NCI-H128 (cell line): ENCODE data around the gene OTOP1.
"Not testable (repeated sequence)": the region's sequence is repeated elsewhere in the genome, so short reads cannot be mapped to it uniquely, and the experiment has no call there.

Source experiments
- DNase-seq: peaks from one replicate; lab custom pipeline; 2025; ENCODE audit not compliant: unreplicated experiment; lab: John Stamatoyannopoulos, UW

Gene OTOP1

GRCh38 chr4:4226606-4227438, at the start of gene OTOP1:
Gene OTOP1 (minus strand): TSS chr4:4226929. CDS start chr4:4226864, 65 bp downstream.
- DNase-seq: no peak

- no peak for DNase-seq
Measured at GRCh38 chr4:4274226-4274625, 47.5 kb upstream of the OTOP1 start.

- DNase-seq: no peak
Measured at GRCh38 chr4:4271912-4272311, 45.2 kb upstream of the OTOP1 start.

DNA sequence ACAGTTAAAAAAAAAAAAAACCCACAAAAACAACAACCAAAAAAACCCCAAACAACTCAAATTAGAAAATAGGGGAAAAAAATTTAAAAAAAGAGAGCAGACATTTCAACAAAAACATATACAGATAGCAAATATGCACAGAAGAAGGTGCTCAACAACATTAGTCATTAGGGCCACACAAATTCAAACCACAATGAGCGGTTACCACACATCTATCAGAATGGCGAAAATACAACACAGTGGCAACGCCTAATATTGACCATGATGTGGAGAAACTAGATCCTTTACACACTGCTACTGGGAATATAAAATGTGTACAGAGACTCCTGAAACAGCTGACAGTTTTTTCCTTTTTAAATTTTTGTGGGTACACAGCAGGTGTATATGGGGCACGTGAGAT, 43.8 kb upstream of the OTOP1 start:
- no peak for DNase-seq

- DNase-seq: no peak
Measured at GRCh38 chr4:4269856-4270255, 43.1 kb upstream of the OTOP1 start.

DNA sequence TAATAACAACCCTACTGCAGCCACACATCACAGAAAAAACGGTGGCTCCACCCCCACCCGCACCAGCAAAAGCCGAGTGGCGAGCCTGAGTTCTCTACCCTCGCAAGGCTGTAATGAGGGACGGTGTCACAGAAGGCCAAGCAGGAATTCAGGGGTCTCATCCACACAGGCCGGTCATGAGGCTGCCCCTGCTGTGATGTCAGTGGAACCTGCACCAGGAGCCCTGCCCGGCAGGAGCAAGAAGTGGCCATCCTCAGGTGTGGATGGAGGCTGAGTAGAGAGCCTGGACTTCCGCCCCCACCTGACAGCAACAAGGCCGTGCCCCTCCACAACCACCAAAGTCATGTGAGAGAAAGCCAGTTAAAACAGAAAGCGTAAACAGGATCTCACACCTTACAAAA, 42.6 kb upstream of the OTOP1 start:
- no peak for DNase-seq

GRCh38 chr4:4268776-4269175, 42.0 kb upstream of the OTOP1 start:
- no peak for DNase-seq

GRCh38 chr4:4267981-4268380, 41.3 kb upstream of the OTOP1 start:
- no peak for DNase-seq

DNA sequence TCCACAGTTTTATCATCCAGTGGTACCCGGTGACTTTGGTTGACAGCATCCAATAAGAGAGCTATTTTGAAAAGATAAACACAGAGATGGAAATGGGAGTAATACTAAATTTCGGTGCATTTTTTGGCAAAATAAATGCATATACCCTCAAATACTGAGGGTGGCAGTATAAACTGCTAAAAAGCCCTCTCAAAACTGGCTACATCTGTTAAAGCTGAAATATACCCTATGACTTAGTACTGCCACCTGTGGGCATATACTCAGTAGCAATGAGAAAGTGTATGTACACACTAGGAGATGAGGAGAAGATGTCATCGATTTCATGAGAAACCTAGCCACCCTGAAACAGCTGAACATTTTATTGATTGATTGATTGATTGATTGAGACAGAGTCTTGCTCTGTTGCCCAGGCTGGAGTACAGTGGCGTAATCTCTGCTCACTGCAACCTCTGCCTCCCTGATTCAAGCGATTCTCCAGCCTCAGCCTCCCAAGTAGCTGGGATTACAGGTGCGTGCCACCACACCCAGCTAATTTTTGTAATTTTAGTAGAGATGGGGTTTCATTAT, 33.5 kb upstream of the OTOP1 start:
- no peak for DNase-seq

DNA sequence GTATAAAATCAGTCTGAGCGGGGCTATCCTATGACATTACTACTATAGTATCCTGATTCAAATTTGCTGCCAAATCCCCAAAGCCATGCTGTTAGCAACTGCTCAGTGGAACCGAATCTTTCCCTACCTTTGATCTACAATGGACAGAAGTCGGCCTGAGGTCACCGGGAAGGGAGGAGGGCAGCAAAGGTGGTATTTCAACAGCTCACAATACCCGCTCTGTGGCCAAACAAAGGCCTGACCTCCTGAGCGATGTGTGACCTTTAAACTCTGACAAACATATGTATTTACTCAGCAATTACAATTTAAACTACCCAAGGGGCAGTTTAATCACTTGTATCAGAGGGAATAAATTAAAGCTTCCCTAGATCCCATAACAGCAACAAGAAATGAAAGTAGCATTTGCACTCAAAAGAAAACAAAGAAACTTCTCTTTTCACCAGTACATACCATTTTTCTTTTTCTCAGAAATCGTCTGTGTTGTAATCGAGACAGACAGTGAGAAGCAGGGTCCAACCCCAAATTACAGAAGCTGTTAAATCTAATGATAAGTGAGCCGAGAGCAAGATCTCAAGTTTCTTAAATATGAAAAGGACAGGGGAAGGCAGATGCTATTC, 32.9 kb upstream of the OTOP1 start:
- no peak for DNase-seq

- not testable (repeated sequence) for DNase-seq
Measured at GRCh38 chr4:4257705-4258104, 31.0 kb upstream of the OTOP1 start.

GRCh38 chr4:4256799-4257198, 30.1 kb upstream of the OTOP1 start:
- DNase-seq: no peak

GRCh38 chr4:4254666-4255065, 27.9 kb upstream of the OTOP1 start:
- no peak for DNase-seq

- no peak for DNase-seq
Measured at GRCh38 chr4:4254199-4254598, 27.5 kb upstream of the OTOP1 start.

- no peak for DNase-seq
Measured at GRCh38 chr4:4249866-4250265, 23.1 kb upstream of the OTOP1 start.

DNA sequence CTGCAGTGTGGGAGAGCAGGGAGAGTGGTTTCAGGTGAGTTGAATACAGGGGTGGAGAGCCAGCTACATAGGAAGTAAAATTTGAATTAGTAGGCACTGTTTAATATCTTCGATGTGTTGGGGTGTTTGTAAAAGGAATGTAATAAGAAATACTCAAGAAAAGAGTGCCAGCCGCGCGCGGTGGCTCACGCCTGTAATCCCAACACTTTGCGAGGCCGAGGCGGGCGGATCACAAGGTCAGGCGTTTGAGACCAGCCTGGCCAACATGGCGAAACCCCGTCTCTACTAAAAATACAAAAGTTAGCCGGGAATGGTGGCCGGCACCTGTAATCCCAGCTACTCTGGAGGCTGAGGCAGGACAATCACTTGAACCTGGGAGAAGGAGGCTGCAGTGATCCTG, 22.6 kb upstream of the OTOP1 start:
- DNase-seq: not testable (repeated sequence)

DNA sequence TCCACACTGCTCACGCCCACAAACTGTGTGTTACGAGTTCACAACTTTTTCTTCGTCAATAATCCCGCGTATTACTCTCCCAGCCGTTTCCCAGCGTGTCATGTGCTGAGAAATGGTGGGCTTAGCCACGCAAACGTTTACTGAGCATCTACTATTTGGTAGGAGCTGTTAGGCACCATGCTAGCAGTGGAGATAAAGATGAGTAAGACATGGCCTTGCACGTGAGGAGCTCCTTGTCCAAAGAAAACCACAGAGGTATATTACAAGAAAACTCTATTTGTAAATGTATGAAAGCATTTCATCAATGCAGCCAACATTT, 22.1 kb upstream of the OTOP1 start:
- no peak for DNase-seq

DNA sequence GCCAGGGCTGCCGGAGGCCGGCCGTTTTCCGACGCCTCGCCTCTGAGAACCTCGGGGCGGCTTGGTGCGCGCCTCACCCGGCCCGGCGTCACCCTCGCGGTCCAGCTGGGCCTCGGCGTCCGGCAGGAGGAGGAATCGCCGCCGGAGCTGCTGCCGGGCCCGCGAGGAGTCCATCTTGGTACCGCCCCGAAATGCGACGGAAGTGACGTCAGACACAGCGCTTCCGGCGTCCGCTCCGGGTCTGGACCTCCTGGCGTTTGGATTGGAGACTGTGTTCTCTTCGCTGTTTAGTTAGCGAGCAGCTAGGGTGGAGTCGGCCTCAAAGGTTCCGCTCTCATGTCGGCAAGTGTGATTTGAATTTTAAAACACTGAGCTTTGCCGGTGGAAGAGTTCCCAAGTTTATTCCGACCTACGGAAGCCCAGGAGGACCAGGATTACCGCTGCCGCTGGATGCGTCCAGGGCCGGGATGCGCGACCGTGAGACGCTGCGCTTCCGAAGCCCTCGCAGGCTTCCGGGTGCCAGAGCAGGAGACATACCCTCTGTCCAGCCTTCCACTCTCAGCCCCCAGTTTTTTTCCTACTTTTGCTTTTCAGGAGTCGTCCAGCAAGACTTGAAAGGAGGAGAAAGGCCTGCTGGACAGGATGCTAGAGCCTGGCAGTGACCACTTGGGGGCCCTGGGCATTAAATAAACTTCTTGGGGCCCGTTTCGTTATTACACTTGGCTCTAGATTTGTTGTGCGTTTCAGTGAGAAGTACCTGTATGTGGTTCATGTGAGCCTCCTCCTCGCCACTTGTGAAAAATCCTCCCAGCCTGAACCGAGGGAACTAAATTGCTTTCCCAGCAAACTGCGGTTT, 21.5 kb upstream of the OTOP1 start, which contains the start of gene TMEM128:
Gene TMEM128, minus strand, starts transcription at position 195 of the 856 bp plus-strand sequence. Its CDS starts 21 bp downstream, at position 174.
- DNase-seq: peak; percentile 56

GRCh38 chr4:4247696-4248028, 20.9 kb upstream of the OTOP1 start:
- no peak for DNase-seq

DNA sequence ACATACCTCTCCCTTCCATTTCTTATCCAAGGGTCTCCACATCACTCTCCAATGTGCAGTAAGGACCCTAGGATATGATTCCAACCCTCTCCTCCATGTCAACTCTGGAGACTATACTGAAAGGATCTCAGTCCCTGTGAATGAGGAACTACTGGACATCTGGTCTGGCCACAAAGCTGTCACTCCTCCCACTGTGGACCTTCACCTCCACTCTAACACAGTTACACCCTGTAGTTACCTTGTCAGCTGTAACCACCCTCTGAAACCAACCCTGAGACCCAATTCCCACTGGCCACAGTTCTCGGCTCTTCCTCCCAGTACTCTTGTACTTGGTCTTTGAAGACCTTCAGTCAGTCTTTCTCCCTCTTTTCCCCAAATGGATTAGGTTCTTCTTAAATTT, 18.4 kb upstream of the OTOP1 start:
- no peak for DNase-seq

GRCh38 chr4:4239551-4239950, 12.8 kb upstream of the OTOP1 start:
- not testable (repeated sequence) for DNase-seq

DNA sequence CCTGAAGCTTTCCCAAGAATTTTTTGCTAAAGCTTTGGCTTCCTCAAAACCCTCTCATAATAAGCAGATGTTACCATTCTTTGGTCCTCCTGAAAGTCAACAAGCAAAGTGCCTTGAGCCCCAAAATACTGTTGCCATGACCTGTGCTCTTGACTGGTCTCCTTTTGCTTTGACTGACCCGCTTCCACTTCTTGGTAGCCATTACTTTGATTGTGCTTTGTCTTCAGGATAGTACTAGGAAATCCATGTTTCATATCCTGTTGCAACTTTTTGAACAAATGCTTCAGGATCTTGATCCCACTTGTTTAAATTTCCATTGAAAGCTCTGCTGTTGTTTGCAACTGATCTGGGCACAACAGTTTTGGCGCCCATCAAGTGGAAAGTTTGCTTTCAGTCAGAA, 6.9 kb upstream of the OTOP1 start:
- DNase-seq: no peak
